Adipose tissue (tissue), 3 donors: ENCODE measurements around the gene ARMC3. TPM values are rescaled to one million over a fixed set of nuclear protein-coding genes. Genes with fewer than 3 reads are reported as not detected.

Source experiments
- H3K27ac ChIP-seq: one replicate; pipeline ENCODE4 v1.5.1; 2013; ENCODE audit warnings: low read depth, low read length
- WGBS, 3 donors: extraction: QIAGEN DNeasy Blood & Tissue Kit; methylation state at CpG; one replicate each; pipeline ENCODE4 v1.1.7; 2013; 5-methylcytosine and 5-hydroxymethylcytosine counted together
- polyA plus RNA-seq, 3 donors: library from polyadenylated mRNA; stranded (reverse); fragments of 200-250 nt; gene quantifications; one replicate each; pipeline ENCODE4 v1.2.3, GENCODE V29; 2013
- donor health status: healthy with polysubstance abuse.
- donor health status: Bipolar disorder and iron deficiency.
- donor health status: healthy.

Gene ARMC3
- polyA plus RNA-seq, 3 donors, result 0.08 TPM; not detected in 2

GRCh38 chr10:22984066-22984465, 56.2 kb downstream of the ARMC3 start:
- H3K27ac ChIP-seq, result no peak overlapping the region
- 68 to 87% (median 69%) methylated on average over 5 of the region's 5 CpGs for WGBS, 3 donors

- 34 to 39% (median 38%) methylated on average over 2 of the region's 2 CpGs for WGBS, 3 donors
- H3K27ac ChIP-seq, result no peak overlapping the region
These were observed 59.1 kb downstream of the ARMC3 start for GRCh38 chr10:22986771-22987542.

- no peak overlapping the region for H3K27ac ChIP-seq
- 5 to 7% (median 5%) methylated on average over 12 of the region's 12 CpGs for WGBS, 3 donors
These were observed 60.9 kb downstream of the ARMC3 start for GRCh38 chr10:22988581-22989360.

GRCh38 chr10:22990443-22990842, 62.6 kb downstream of the ARMC3 start:
- H3K27ac ChIP-seq, result no peak overlapping the region
- 90 to 95% (median 92%) methylated on average over 4 of the region's 4 CpGs for WGBS, 3 donors

GRCh38 chr10:22992075-22992474, 64.2 kb downstream of the ARMC3 start:
- 53 to 62% (median 58%) methylated on average over 5 of the region's 5 CpGs for WGBS, 3 donors
- no peak overlapping the region for H3K27ac ChIP-seq

- WGBS, 3 donors, result 28 to 73% (median 70%) methylated on average over 8 of the region's 8 CpGs
- H3K27ac ChIP-seq, result no peak overlapping the region
These were observed 64.8 kb downstream of the ARMC3 start for GRCh38 chr10:22992621-22993020.

GRCh38 chr10:22993314-22993713, 65.5 kb downstream of the ARMC3 start:
- H3K27ac ChIP-seq, result no peak overlapping the region
- WGBS, 3 donors, result 78 to 86% (median 82%) methylated on average over 5 of the region's 5 CpGs

GRCh38 chr10:22997096-22997495, 69.2 kb downstream of the ARMC3 start:
- H3K27ac ChIP-seq, result no peak overlapping the region
- 35 to 61% (median 60%) methylated on average over 2 of the region's 2 CpGs for WGBS, 3 donors

- no peak overlapping the region for H3K27ac ChIP-seq
- 83 to 93% (median 89%) methylated on average over 12 of the region's 12 CpGs for WGBS, 3 donors
These were observed 70.2 kb downstream of the ARMC3 start for GRCh38 chr10:22998091-22998490.

- no peak overlapping the region for H3K27ac ChIP-seq
- 48 to 68% (median 55%) methylated on average over 2 of the region's 2 CpGs for WGBS, 3 donors
These were observed 72.1 kb downstream of the ARMC3 start for GRCh38 chr10:22999942-23000341.

GRCh38 chr10:23001901-23002516, 74.2 kb downstream of the ARMC3 start:
- H3K27ac ChIP-seq, result no peak overlapping the region
- 87% methylated on average over 14 of the region's 14 CpGs for WGBS, 3 donors

GRCh38 chr10:23005150-23005549, 77.3 kb downstream of the ARMC3 start:
- WGBS, 3 donors, result 94 to 96% (median 96%) methylated on average over 12 of the region's 12 CpGs
- no peak overlapping the region for H3K27ac ChIP-seq

GRCh38 chr10:23013581-23014335, 85.9 kb downstream of the ARMC3 start:
- WGBS, 3 donors, result 86 to 93% (median 87%) methylated on average over 3 of the region's 3 CpGs
- H3K27ac ChIP-seq, result no peak overlapping the region

- WGBS, 3 donors, result 86 to 91% (median 90%) methylated on average over 7 of the region's 7 CpGs
- no peak overlapping the region for H3K27ac ChIP-seq
These were observed 87.3 kb downstream of the ARMC3 start for GRCh38 chr10:23015021-23015707.

- no peak overlapping the region for H3K27ac ChIP-seq
- WGBS, 3 donors, result 53 to 55% (median 55%) methylated on average over 3 of the region's 3 CpGs
These were observed 88.8 kb downstream of the ARMC3 start for GRCh38 chr10:23016636-23017035.

GRCh38 chr10:23019633-23020032, 91.8 kb downstream of the ARMC3 start:
- WGBS, 3 donors, result 82 to 91% (median 82%) methylated on average over 6 of the region's 6 CpGs

GRCh38 chr10:23021430-23021829, 93.6 kb downstream of the ARMC3 start:
- WGBS, 3 donors, result 90 to 91% (median 91%) methylated on average over 2 of the region's 2 CpGs
- H3K27ac ChIP-seq, result no peak overlapping the region

More at GRCh38 chr10:23019633-23020032, 91.8 kb downstream of the ARMC3 start:
- H3K27ac ChIP-seq, result no peak overlapping the region

GRCh38 chr10:23024002-23024401, 96.1 kb downstream of the ARMC3 start:
- no peak overlapping the region for H3K27ac ChIP-seq
- 84 to 89% (median 84%) methylated on average over 2 of the region's 2 CpGs for WGBS, 3 donors
